RPMI7951 (cell line): ENCODE measurements around the gene SAMD4A. TPM values are rescaled to one million over a fixed set of nuclear protein-coding genes. Genes with fewer than 3 reads are reported as not detected.
A peak's percentile ranks its signal among the peaks of the same experiment; 100 is the strongest.

Experiments
- DNase-seq: peaks from one replicate; pipeline ENCODE4 v3.0.0-alpha.2; 2012; ENCODE audit warnings: low read depth
- total RNA-seq: library from RNA; depleted of rRNA; stranded (reverse); fragments of >200 nt; shearing (Covaris generic); gene quantifications from 2 replicates; pipeline ENCODE4 v1.2.3, GENCODE V29; 2014; rRNA removed

The SAMD4A gene
- total RNA-seq, 1 experiment from 2014 or later, result 10.1 TPM

- peak; percentile 89 for DNase-seq
Observed at GRCh38 chr14:54818201-54819133, 251.5 kb downstream of the SAMD4A start.

- DNase-seq, result no peak
Observed at GRCh38 chr14:54822685-54823084, 255.8 kb downstream of the SAMD4A start.

GRCh38 chr14:54823757-54824549, 257.0 kb downstream of the SAMD4A start:
- no peak for DNase-seq

GRCh38 chr14:54828037-54828436, 261.1 kb downstream of the SAMD4A start:
- no peak for DNase-seq

- no peak for DNase-seq
Observed at GRCh38 chr14:54829486-54830224, 262.7 kb downstream of the SAMD4A start.

- DNase-seq, result no peak
Observed at GRCh38 chr14:54830650-54831049, 263.7 kb downstream of the SAMD4A start.

GRCh38 chr14:54834081-54834480, 267.2 kb downstream of the SAMD4A start:
- no peak for DNase-seq

GRCh38 chr14:54834727-54835126, 267.8 kb downstream of the SAMD4A start:
- DNase-seq, result no peak

- DNase-seq, result no peak
Observed at GRCh38 chr14:54836231-54836630, 269.3 kb downstream of the SAMD4A start.

GRCh38 chr14:54837508-54838149, 270.7 kb downstream of the SAMD4A start:
- no peak for DNase-seq

GRCh38 chr14:54838931-54839512, 272.1 kb downstream of the SAMD4A start:
- DNase-seq, result no peak

GRCh38 chr14:54839701-54840119, 272.8 kb downstream of the SAMD4A start:
- DNase-seq, result no peak

GRCh38 chr14:54840336-54840735, 273.4 kb downstream of the SAMD4A start:
- DNase-seq, result no peak

- no peak for DNase-seq
Observed at GRCh38 chr14:54840798-54841197, 273.9 kb downstream of the SAMD4A start.

Other genes with a start within 250 kb of the SAMD4A start
- 253 and 296 TPM in 2 replicates for gene CDKN3, start 170.1 kb upstream of the SAMD4A start, total RNA-seq
- gene CNIH1, start 125.8 kb upstream of the SAMD4A start, total RNA-seq, result 157 and 175 TPM in 2 replicates
- gene GMFB, start 78.1 kb upstream of the SAMD4A start, total RNA-seq, result 90.1 and 94.2 TPM in 2 replicates
- 11.9 and 19.6 TPM in 2 replicates for gene CGRRF1, start 57.2 kb upstream of the SAMD4A start, total RNA-seq